HepG2 (cell line): ENCODE measurements around the gene IGSF21. TPM values are rescaled to one million over a fixed set of nuclear protein-coding genes. Genes with fewer than 3 reads are reported as not detected.

Experiments used
- ATAC-seq: fragments of 200-7000 bp; cut with Tn5 transposase; 3 replicates; pipeline ENCODE4 v1.9.1; 2020; ENCODE audit warnings: mild to moderate bottlenecking, moderate library complexity
- BruUV-seq: library from RNA; stranded (reverse); fragments of 400-500 nt; replicated peaks from 2 replicates; lab custom pipeline; 2021; lab: Mats Ljungman, UMichigan
- CTCF ChIA-PET: fragments of 300-600 bp; formaldehyde crosslinking; extraction: SDS; loops from one replicate; lab custom pipeline; 2021; ENCODE audit warnings: low total read pairs, inconsistent platforms, low intra/inter-chr PET ratio; lab: Yijun Ruan, JAX
- POLR2A ChIA-PET: fragments of 350-600 bp; sonication (Branson Sonifier 250); formaldehyde crosslinking; loops from one replicate; lab custom pipeline; 2020; ENCODE audit warnings: antibody characterized with exemption, inconsistent platforms; lab: Yijun Ruan, JAX
- DNase-seq: peaks from one replicate; pipeline ENCODE4 v3.0.0-alpha.2; 2015; ENCODE audit warnings: low spot score
- FAIRE-seq: peaks from 3 replicates; lab custom pipeline; 2011; peaks lifted over from hg19 to GRCh38; lab: Jason Lieb, UNC
- H2AFZ ChIP-seq: one replicate; pipeline ENCODE4 v1.6.1; 2011; ENCODE audit warnings: low read length, inconsistent platforms
- H3K27ac ChIP-seq: fragments of 300-600 bp; 3 replicates; pipeline ENCODE4 v1.8.0; 2011; ENCODE audit warnings: mixed run types, mild to moderate bottlenecking, mixed read lengths, low read length, inconsistent platforms; ENCODE audit not compliant: insufficient read depth; ENCODE audit errors: extremely low read length
- H3K27me3 ChIP-seq, 2 experiments: fragments of 200-600 bp in 1 of 2; 2 replicates in 1 of 2; 3 replicates in 1 of 2; pipeline versions ENCODE4 v1.6.0 to v1.8.0; 2011; ENCODE audit warnings: low read length in 2 of 2, mild to moderate bottlenecking in 2 of 2, moderate library complexity in 2 of 2, inconsistent platforms in 1 of 2; ENCODE audit not compliant: insufficient read depth in 2 of 2, control insufficient read depth in 1 of 2
- H3K36me3 ChIP-seq, 2 experiments: fragments of 200-600 bp in 1 of 2; replicated peaks in 1 of 2; 2 replicates in 1 of 2; 3 replicates in 1 of 2; pipeline versions ENCODE4 v1.5.1 to v1.8.0; 2011; ENCODE audit warnings: low read length in 2 of 2, inconsistent platforms in 1 of 2; ENCODE audit not compliant: insufficient read depth in 2 of 2, control insufficient read depth in 1 of 2
- H3K4me1 ChIP-seq: 2 replicates; pipeline ENCODE4 v1.5.1; 2012; ENCODE audit warnings: low read length, inconsistent platforms; ENCODE audit not compliant: insufficient read depth
- H3K4me2 ChIP-seq: 2 replicates; pipeline ENCODE4 v1.6.0; 2011; ENCODE audit warnings: low read depth, low read length, inconsistent platforms
- H3K4me3 ChIP-seq, 3 experiments: fragments of 200-600 bp in 1 of 3; sonication (generic), shearing (Covaris generic) in 1 of 3; replicated peaks in 1 of 3; 2 replicates each; pipeline ENCODE4 v1.5.1; 2011 to 2016; ENCODE audit warnings: low read length in 3 of 3, inconsistent platforms in 2 of 3, low read depth in 2 of 3, mild to moderate bottlenecking in 2 of 3, control low read depth in 1 of 3, mixed read lengths in 1 of 3; ENCODE audit not compliant: insufficient read depth in 1 of 3
- H3K79me2 ChIP-seq: one replicate; pipeline ENCODE4 v1.6.1; 2011; ENCODE audit warnings: low read length, inconsistent platforms; ENCODE audit not compliant: insufficient read depth
- H3K9ac ChIP-seq: 2 replicates; pipeline ENCODE4 v1.6.0; 2011; ENCODE audit warnings: mild to moderate bottlenecking, low read depth, low read length, inconsistent platforms; ENCODE audit not compliant: insufficient read depth
- H3K9me3 ChIP-seq: 2 replicates; pipeline ENCODE4 v1.5.1; 2012; ENCODE audit warnings: mild to moderate bottlenecking, low read length
- H4K20me1 ChIP-seq: 2 replicates; pipeline ENCODE4 v1.6.0; 2011; ENCODE audit warnings: inconsistent platforms, mild to moderate bottlenecking, low read length, moderate library complexity; ENCODE audit not compliant: insufficient read depth
- FOXA3 ChIP-seq: IDR thresholded peaks from 2 replicates; pipeline ENCODE4 v1.6.1; 2016; ENCODE audit warnings: missing genetic modification reagents, missing compliant biosample characterization
- JUN ChIP-seq: sonication (generic); formaldehyde crosslinking; IDR thresholded peaks from 2 replicates; pipeline ENCODE4 v1.4.0; 2020; ENCODE audit warnings: mild to moderate bottlenecking, missing genetic modification reagents
- NCOA2 ChIP-seq: sonication (generic); formaldehyde crosslinking; IDR thresholded peaks from 2 replicates; pipeline ENCODE4 v1.8.0; 2022; ENCODE audit warnings: inconsistent platforms
- ZNF337 ChIP-seq: sonication (generic); formaldehyde crosslinking; IDR thresholded peaks from 2 replicates; pipeline ENCODE4 v1.5.1; 2020; ENCODE audit warnings: missing genetic modification reagents, low read depth, mild to moderate bottlenecking, borderline replicate concordance
- ZNF768 ChIP-seq: sonication (generic); formaldehyde crosslinking; IDR thresholded peaks from 2 replicates; pipeline ENCODE4 v1.4.0; 2020; ENCODE audit warnings: missing genetic modification reagents
- ZSCAN31 ChIP-seq: sonication (generic); formaldehyde crosslinking; IDR thresholded peaks from 2 replicates; pipeline ENCODE4 v1.5.0; 2020; ENCODE audit warnings: low read depth, mild to moderate bottlenecking, missing genetic modification reagents
- WGBS: methylation state at CpG from one replicate; pipeline ENCODE4 v1.1.6; 2017; ENCODE audit warnings: low lambda C conversion rate; 5-methylcytosine and 5-hydroxymethylcytosine counted together
- in situ Hi-C: cut with HindIII; loops from 2 replicates; pipeline ENCODE4 v1.10.0; 2017; ENCODE audit warnings: low pct_unique_long_range_greater_than_20kb; ENCODE audit not compliant: extremely low pct_ligation_motif_present
- intact Hi-C: fragments of 100-400 bp; cut with micrococcal nuclease; formaldehyde crosslinking; loops from one replicate; pipeline ENCODE4 v1.10.0; 2022; ENCODE audit not compliant: unreplicated experiment
- polyA plus RNA-seq, 8 experiments: library from polyadenylated mRNA; depleted of rRNA in 3 of 8; stranded (reverse) in 7 of 8; unstranded in 1 of 8; fragments of >200 nt; fragmentation: Illumina TruSeq in 4 of 8; extraction: Trizol in 4 of 8; gene quantifications; 2 replicates each; pipeline versions ENCODE4 v1.2.1 to v1.2.3, GENCODE V29; 2011 to 2016; ENCODE audit warnings: low read depth in 4 of 8, missing spikeins in 1 of 8, mixed read lengths in 1 of 8; ENCODE audit not compliant: insufficient read depth in 1 of 8
- total RNA-seq, 5 experiments: library from RNA; depleted of rRNA; stranded (reverse); fragments of >200 nt; fragmentation: Illumina TruSeq; extraction: Trizol; gene quantifications; 2 replicates each; pipeline ENCODE4 v1.2.3, GENCODE V29; 2016; ENCODE audit warnings: low read depth in 1 of 5
- TF ChIP-seq, protein P1 (sequence below): sonication (generic); formaldehyde crosslinking; IDR thresholded peaks from 2 replicates; pipeline ENCODE4 v1.5.0; 2020; ENCODE audit warnings: mild to moderate bottlenecking, missing genetic modification reagents
- TF ChIP-seq, protein P2 (sequence below): sonication (generic); formaldehyde crosslinking; IDR thresholded peaks from 2 replicates; pipeline ENCODE4; 2020; ENCODE audit warnings: missing genetic modification reagents, mild to moderate bottlenecking, borderline replicate concordance
- TF ChIP-seq, protein P3 (sequence below): sonication (generic); formaldehyde crosslinking; IDR thresholded peaks from 2 replicates; pipeline ENCODE4 v1.5.0; 2020; ENCODE audit warnings: missing genetic modification reagents

Gene IGSF21
- total and polyA plus RNA-seq, 2 of the 13 experiments (the other 11 are each of a cell fraction or from before 2014, with no cell fraction given), result not detected

DNA sequence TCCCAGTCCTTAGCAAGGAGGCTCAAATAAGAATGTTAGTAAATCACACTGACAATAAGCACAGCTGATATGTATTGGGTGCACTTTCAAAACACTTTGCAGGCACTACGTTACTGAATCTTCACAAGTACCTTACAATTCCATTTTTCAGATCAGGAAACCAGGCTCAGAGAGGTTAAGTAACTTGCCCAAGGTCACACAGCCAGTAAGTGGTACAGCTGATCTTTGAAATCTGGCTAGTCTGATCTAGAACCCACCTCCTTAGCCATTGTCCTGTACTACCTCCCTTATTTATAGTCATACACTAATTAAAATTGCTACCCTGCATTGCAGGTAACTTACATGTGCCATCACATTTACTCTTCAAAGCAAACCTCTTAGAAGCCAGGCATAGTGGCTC lies 251.0 kb downstream of the IGSF21 start:
- in situ Hi-C loops, result no loop called here
- Histone ChIP-seq H4K20me1 (no peaks in the 10 kb centered on the region), H3K4me1 (no peaks in the 10 kb centered on the region), H3K4me3 (no peak overlapping the region), H3K4me2 (no peak overlapping the region), H3K36me3 (no peaks in the 10 kb centered on the region), H3K9ac (no peak overlapping the region), H3K9me3 (no peaks in the 10 kb centered on the region), H3K79me2 (no peaks in the 10 kb centered on the region), H3K27ac (no peak overlapping the region), H3K27me3 (peaks cover 2 to 17% of the 10 kb centered on the region in 2 experiments; a peak in 3 of 5 replicates), H2AFZ (no peak overlapping the region)
- intact Hi-C loops, result no loop called here
- POLR2A ChIA-PET, result no interaction called here
- WGBS, result 0% methylated on average over 1 of the region's 1 CpG
- ATAC-seq (no peak), FAIRE-seq (no peak), DNase-seq (no peak)
- TF ChIP-seq ZSCAN31 (CRISPR knock-in tag), result no peak
- TF ChIP-seq, protein P1, sequence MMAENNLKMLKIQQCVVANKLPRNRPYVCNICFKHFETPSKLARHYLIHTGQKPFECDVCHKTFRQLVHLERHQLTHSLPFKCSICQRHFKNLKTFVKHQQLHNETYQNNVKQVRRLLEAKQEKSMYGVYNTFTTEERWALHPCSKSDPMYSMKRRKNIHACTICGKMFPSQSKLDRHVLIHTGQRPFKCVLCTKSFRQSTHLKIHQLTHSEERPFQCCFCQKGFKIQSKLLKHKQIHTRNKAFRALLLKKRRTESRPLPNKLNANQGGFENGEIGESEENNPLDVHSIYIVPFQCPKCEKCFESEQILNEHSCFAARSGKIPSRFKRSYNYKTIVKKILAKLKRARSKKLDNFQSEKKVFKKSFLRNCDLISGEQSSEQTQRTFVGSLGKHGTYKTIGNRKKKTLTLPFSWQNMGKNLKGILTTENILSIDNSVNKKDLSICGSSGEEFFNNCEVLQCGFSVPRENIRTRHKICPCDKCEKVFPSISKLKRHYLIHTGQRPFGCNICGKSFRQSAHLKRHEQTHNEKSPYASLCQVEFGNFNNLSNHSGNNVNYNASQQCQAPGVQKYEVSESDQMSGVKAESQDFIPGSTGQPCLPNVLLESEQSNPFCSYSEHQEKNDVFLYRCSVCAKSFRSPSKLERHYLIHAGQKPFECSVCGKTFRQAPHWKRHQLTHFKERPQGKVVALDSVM (CRISPR knock-in tag), result no peak
- TF ChIP-seq, protein P2, sequence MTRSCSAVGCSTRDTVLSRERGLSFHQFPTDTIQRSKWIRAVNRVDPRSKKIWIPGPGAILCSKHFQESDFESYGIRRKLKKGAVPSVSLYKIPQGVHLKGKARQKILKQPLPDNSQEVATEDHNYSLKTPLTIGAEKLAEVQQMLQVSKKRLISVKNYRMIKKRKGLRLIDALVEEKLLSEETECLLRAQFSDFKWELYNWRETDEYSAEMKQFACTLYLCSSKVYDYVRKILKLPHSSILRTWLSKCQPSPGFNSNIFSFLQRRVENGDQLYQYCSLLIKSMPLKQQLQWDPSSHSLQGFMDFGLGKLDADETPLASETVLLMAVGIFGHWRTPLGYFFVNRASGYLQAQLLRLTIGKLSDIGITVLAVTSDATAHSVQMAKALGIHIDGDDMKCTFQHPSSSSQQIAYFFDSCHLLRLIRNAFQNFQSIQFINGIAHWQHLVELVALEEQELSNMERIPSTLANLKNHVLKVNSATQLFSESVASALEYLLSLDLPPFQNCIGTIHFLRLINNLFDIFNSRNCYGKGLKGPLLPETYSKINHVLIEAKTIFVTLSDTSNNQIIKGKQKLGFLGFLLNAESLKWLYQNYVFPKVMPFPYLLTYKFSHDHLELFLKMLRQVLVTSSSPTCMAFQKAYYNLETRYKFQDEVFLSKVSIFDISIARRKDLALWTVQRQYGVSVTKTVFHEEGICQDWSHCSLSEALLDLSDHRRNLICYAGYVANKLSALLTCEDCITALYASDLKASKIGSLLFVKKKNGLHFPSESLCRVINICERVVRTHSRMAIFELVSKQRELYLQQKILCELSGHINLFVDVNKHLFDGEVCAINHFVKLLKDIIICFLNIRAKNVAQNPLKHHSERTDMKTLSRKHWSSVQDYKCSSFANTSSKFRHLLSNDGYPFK (CRISPR knock-in tag), result no peak
- no peak for TF ChIP-seq JUN (CRISPR knock-in tag)
- TF ChIP-seq FOXA3 (CRISPR knock-in tag), result no peak
- TF ChIP-seq, protein P3, sequence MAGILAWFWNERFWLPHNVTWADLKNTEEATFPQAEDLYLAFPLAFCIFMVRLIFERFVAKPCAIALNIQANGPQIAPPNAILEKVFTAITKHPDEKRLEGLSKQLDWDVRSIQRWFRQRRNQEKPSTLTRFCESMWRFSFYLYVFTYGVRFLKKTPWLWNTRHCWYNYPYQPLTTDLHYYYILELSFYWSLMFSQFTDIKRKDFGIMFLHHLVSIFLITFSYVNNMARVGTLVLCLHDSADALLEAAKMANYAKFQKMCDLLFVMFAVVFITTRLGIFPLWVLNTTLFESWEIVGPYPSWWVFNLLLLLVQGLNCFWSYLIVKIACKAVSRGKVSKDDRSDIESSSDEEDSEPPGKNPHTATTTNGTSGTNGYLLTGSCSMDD (CRISPR knock-in tag), result no peak
- TF ChIP-seq ZNF337 (CRISPR knock-in tag), result no peak
- no peak for TF ChIP-seq NCOA2 (CRISPR knock-in tag)
- peak; percentile 51; the same call in 1 of the 2 replicates for TF ChIP-seq ZNF768 (CRISPR knock-in tag)
- no TSS peak for BruUV-seq
- CTCF ChIA-PET, result no interaction called here
